DOHH2 (cell line): ENCODE results near the gene CNTNAP2.

Experiments used
- EZH2phosphoT487 ChIP-seq: fragments of 200-600 bp; sonication (generic); IDR thresholded peaks from 2 replicates; pipeline ENCODE4 v1.6.1; 2017; ENCODE audit warnings: borderline replicate concordance, mild to moderate bottlenecking, antibody characterized with exemption, low read length, moderate library complexity, mixed read lengths
- TF ChIP-seq, protein P1 (sequence below): fragments of 200-600 bp; sonication (generic); IDR thresholded peaks from one replicate; pipeline ENCODE4 v1.5.1; 2014; ENCODE audit warnings: antibody characterized with exemption, mild to moderate bottlenecking, low read depth, low read length; ENCODE audit not compliant: poor library complexity, severe bottlenecking

GRCh38 chr7:148395352-148395811 is 2278.8 kb downstream of the CNTNAP2 start:
- TF ChIP-seq EZH2phosphoT487 = no peak
- TF ChIP-seq, protein P1, sequence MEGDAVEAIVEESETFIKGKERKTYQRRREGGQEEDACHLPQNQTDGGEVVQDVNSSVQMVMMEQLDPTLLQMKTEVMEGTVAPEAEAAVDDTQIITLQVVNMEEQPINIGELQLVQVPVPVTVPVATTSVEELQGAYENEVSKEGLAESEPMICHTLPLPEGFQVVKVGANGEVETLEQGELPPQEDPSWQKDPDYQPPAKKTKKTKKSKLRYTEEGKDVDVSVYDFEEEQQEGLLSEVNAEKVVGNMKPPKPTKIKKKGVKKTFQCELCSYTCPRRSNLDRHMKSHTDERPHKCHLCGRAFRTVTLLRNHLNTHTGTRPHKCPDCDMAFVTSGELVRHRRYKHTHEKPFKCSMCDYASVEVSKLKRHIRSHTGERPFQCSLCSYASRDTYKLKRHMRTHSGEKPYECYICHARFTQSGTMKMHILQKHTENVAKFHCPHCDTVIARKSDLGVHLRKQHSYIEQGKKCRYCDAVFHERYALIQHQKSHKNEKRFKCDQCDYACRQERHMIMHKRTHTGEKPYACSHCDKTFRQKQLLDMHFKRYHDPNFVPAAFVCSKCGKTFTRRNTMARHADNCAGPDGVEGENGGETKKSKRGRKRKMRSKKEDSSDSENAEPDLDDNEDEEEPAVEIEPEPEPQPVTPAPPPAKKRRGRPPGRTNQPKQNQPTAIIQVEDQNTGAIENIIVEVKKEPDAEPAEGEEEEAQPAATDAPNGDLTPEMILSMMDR = no peak
